Measurements from ENCODE around the gene TBC1D22A. TPM values are rescaled to one million over a fixed set of nuclear protein-coding genes. Genes with fewer than 3 reads are reported as not detected.

The TBC1D22A gene
- total RNA-seq, 4 donors from 2014 or later = 18.8 to 25.2 (median 23.1) TPM

DNA sequence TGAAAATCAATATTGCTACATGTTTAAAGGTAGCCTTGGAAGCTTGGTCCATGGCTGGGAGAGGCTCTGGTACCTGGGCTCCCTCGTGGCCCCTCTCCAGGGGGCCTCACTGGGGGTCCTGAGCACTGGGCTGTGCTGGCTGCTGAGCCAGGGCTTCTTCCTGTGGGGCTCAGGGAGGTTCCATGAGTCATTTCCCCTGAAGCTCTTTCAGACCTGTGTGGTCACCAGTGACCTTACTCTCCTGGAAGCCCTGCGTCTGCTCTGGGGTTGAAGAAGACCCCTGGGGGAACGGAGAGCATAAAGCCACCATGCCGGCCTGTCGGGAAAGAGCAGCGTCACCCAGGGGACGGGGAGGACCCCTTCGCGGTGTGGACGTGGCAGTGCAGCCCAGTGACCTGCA is 389.0 kb downstream of the TBC1D22A start:
- ATAC-seq = no peak

DNA sequence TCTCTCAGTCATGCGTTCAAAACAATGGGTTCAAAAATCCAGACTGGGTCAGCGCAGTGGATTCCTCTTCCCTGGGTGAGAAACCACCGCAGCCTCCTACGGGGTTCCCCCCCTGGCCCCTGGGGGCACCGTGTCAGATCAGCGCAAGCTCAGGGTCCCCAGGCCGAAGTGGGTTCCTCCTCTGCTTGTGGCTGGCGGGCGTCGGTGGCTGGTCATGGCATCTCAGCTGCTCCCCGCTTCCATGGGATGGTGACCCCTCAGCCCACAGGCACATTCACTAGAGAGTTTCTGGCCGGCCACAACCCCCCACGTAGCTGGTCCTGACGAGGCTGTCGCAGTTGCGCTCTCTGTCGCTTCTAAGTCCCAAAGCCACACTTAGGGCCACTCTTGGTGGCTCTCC is 389.8 kb downstream of the TBC1D22A start:
- Histone ChIP-seq H3K9me3 (no peaks in the 10 kb centered on the region), H3K27ac (no peak overlapping the region), H3K36me3 (no peaks in the 10 kb centered on the region), H3K4me3 (no peak overlapping the region), H3K27me3 (no peaks in the 10 kb centered on the region), H3K4me1 (peaks cover 10 to 17% of the 10 kb centered on the region in 2 donors)
- in situ Hi-C loops (cut with MboI; ENCODE audit: low sequenced_read_pairs in 4 of 4) (no loop called here), intact Hi-C loops (cut with DNase I; ENCODE audit: low total_unique reads) (no loop called here)
- no peak for DNase-seq
- ATAC-seq = no peak
- TF ChIP-seq, protein P1, sequence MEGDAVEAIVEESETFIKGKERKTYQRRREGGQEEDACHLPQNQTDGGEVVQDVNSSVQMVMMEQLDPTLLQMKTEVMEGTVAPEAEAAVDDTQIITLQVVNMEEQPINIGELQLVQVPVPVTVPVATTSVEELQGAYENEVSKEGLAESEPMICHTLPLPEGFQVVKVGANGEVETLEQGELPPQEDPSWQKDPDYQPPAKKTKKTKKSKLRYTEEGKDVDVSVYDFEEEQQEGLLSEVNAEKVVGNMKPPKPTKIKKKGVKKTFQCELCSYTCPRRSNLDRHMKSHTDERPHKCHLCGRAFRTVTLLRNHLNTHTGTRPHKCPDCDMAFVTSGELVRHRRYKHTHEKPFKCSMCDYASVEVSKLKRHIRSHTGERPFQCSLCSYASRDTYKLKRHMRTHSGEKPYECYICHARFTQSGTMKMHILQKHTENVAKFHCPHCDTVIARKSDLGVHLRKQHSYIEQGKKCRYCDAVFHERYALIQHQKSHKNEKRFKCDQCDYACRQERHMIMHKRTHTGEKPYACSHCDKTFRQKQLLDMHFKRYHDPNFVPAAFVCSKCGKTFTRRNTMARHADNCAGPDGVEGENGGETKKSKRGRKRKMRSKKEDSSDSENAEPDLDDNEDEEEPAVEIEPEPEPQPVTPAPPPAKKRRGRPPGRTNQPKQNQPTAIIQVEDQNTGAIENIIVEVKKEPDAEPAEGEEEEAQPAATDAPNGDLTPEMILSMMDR (IDR thresholded peaks at IDR 0.05 in 4 of 5, conservative IDR thresholded peaks at IDR 0.05 in 1 of 5) = no peak
- TF ChIP-seq POLR2A (IDR thresholded peaks at IDR 0.05) = no peak

More for the DNA sequence above, 389.0 kb downstream of the TBC1D22A start:
- H3K4me3 ChIP-seq = no peak overlapping the region
- peaks cover 10 to 17% of the 10 kb centered on the region in 2 donors for H3K4me1 ChIP-seq
- intact Hi-C loops (cut with DNase I; ENCODE audit: low total_unique reads) (no loop called here), in situ Hi-C loops (cut with MboI; ENCODE audit: low sequenced_read_pairs in 4 of 4) (no loop called here)
- H3K9me3 ChIP-seq = no peaks in the 10 kb centered on the region
- no peak overlapping the region for H3K27ac ChIP-seq
- no peak for DNase-seq
- TF ChIP-seq, protein P1 (IDR thresholded peaks at IDR 0.05 in 4 of 5, conservative IDR thresholded peaks at IDR 0.05 in 1 of 5) = no peak
- no peak for TF ChIP-seq POLR2A (IDR thresholded peaks at IDR 0.05)
- no peaks in the 10 kb centered on the region for H3K27me3 ChIP-seq
- H3K36me3 ChIP-seq = no peaks in the 10 kb centered on the region

DNA sequence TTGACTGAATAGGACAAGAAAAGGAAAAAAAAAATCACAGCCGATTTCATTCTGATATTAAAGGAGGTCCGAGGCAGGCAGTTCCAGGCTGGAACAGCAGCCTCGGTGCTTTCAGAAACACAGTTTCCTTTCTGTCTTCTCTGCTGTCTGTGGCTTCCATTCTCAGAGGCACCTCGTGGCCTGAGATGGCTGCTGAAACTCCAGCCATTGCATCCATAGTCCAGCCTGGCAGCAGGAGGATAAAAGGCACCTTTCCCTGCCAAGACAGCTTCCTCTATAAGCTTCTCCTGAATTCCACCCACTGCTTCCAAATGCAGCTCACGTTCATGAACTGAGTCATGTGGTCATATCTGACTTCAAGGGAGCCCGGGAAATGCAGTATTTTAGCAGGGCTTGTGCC is 390.5 kb downstream of the TBC1D22A start:
- no peak overlapping the region for H3K27ac ChIP-seq
- no peaks in the 10 kb centered on the region for H3K27me3 ChIP-seq
- H3K4me3 ChIP-seq = no peak overlapping the region
- no peak for ATAC-seq
- DNase-seq = no peak
- in situ Hi-C loops (cut with MboI; ENCODE audit: low sequenced_read_pairs in 4 of 4) = no loop called here
- intact Hi-C loops (cut with DNase I; ENCODE audit: low total_unique reads) = no loop called here
- TF ChIP-seq, protein P1 (IDR thresholded peaks at IDR 0.05 in 4 of 5, conservative IDR thresholded peaks at IDR 0.05 in 1 of 5) = no peak
- TF ChIP-seq POLR2A (IDR thresholded peaks at IDR 0.05) = no peak
- H3K36me3 ChIP-seq = no peaks in the 10 kb centered on the region
- no peaks in the 10 kb centered on the region for H3K9me3 ChIP-seq
- H3K4me1 ChIP-seq = peaks cover 10 to 17% of the 10 kb centered on the region in 2 donors

- Histone ChIP-seq H3K4me1 (peaks cover 10 to 17% of the 10 kb centered on the region in 2 donors), H3K27ac (no peak overlapping the region), H3K4me3 (peak overlapping the region in 2 of 4 donors; percentile 25 to 29), H3K27me3 (no peaks in the 10 kb centered on the region), H3K36me3 (no peaks in the 10 kb centered on the region), H3K9me3 (no peaks in the 10 kb centered on the region)
- intact Hi-C loops (cut with DNase I; ENCODE audit: low total_unique reads) (no loop called here), in situ Hi-C loops (cut with MboI; ENCODE audit: low sequenced_read_pairs in 4 of 4) (no loop called here)
- DNase-seq (no peak), ATAC-seq (peak in 1 of 2 donors; percentile 12)
- TF ChIP-seq, protein P1 (IDR thresholded peaks at IDR 0.05 in 4 of 5, conservative IDR thresholded peaks at IDR 0.05 in 1 of 5) = no peak
- no peak for TF ChIP-seq POLR2A (IDR thresholded peaks at IDR 0.05)
Measured at GRCh38 chr22:47153854-47154525, 391.5 kb downstream of the TBC1D22A start.

Measured in gastrocnemius medialis (tissue), 4 donors.